Tibial artery (tissue), 4 donors: ENCODE measurements around the gene SLC7A14.
A peak's percentile ranks its signal among the peaks of the same experiment; 100 is the strongest.

Experiments
- DNase-seq, 2 donors: peaks; one replicate each; pipeline ENCODE4 v3.0.0-alpha.2; 2019
- H3K27ac ChIP-seq, 2 donors: fragments of 200-600 bp; sonication (generic) in 1 of 2; 1 replicate in 1 of 2; 2 replicates in 1 of 2; pipeline ENCODE4 v1.5.1; 2018 to 2019; ENCODE audit warnings: mild to moderate bottlenecking in 1 of 2
- H3K27me3 ChIP-seq, 2 donors: fragments of 200-600 bp; sonication (generic) in 1 of 2; one replicate each; pipeline versions ENCODE4 v1.5.1 to v1.6.0; 2016 to 2019
- H3K36me3 ChIP-seq, 3 donors: fragments of 200-600 bp; sonication (generic) in 2 of 3; one replicate each; pipeline ENCODE4 v1.5.1; 2016 to 2019; ENCODE audit warnings: mild to moderate bottlenecking in 2 of 3
- H3K4me1 ChIP-seq, 4 donors: fragments of 200-600 bp; sonication (generic) in 2 of 4; 1 replicate in 3 of 4; 2 replicates in 1 of 4; pipeline ENCODE4 v1.5.1; 2016 to 2019
- H3K4me3 ChIP-seq, 2 donors: fragments of 200-600 bp; sonication (generic) in 1 of 2; 1 replicate in 1 of 2; 2 replicates in 1 of 2; pipeline ENCODE4 v1.5.1; 2018 to 2019; ENCODE audit warnings: mild to moderate bottlenecking in 2 of 2
- H3K9me3 ChIP-seq, 3 donors: fragments of 200-600 bp; sonication (generic) in 1 of 3; one replicate each; pipeline ENCODE4 v1.5.1; 2016 to 2019
- CTCF ChIP-seq, 2 experiments: fragments of 200-600 bp in 1 of 2; fragments of 450-650 bp in 1 of 2; IDR thresholded peaks; one replicate each; pipeline ENCODE4 v1.5.1; 2017 to 2019; ENCODE audit warnings: antibody characterized with exemption in 2 of 2, mild to moderate bottlenecking in 1 of 2, moderate library complexity in 1 of 2
- intact Hi-C: fragments of 100-400 bp; cut with DNase I; formaldehyde crosslinking; loops from one replicate; pipeline ENCODE4 v1.15.0; 2023; ENCODE audit warnings: low total_unique reads

Gene SLC7A14

DNA sequence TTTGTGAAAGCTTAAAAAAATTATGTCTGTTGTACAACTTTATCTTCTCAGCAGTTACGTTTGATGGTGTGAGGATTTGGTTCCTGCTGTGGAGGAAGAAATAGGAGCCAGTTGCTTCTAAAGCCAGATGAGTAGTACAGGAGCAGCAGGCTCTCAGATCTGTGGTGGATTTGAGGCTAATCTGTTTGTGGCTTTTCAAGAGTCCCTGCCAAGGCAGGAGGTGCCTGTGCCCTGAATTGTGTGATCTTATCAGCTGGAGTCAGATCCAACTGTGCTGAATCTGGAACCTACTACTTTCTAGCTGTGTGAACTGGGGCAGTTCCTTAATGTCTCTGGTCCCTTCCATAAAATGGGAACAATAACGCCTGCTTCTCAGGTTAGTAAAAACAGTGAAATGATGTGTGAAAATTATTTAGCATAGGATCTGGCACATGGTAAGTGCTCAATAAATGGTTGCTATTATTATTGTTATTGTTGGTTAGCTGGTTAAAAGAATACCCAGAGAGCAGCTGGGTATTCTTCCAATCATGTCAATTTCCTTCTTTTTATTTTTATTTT, 159.6 kb downstream of the SLC7A14 start:
- H3K27me3 ChIP-seq = no peaks in the 10 kb centered on the region
- intact Hi-C loops = no loop called here
- H3K4me1 ChIP-seq = no peaks in the 10 kb centered on the region
- H3K36me3 ChIP-seq = peaks cover 0 to 4% (median 0%) of the 10 kb centered on the region in 3 donors
- no peak for TF ChIP-seq CTCF (IDR thresholded peaks at IDR 0.05)
- no peaks in the 10 kb centered on the region for H3K9me3 ChIP-seq
- H3K27ac ChIP-seq = no peak overlapping the region
- DNase-seq = no peak
- no peak overlapping the region for H3K4me3 ChIP-seq

DNA sequence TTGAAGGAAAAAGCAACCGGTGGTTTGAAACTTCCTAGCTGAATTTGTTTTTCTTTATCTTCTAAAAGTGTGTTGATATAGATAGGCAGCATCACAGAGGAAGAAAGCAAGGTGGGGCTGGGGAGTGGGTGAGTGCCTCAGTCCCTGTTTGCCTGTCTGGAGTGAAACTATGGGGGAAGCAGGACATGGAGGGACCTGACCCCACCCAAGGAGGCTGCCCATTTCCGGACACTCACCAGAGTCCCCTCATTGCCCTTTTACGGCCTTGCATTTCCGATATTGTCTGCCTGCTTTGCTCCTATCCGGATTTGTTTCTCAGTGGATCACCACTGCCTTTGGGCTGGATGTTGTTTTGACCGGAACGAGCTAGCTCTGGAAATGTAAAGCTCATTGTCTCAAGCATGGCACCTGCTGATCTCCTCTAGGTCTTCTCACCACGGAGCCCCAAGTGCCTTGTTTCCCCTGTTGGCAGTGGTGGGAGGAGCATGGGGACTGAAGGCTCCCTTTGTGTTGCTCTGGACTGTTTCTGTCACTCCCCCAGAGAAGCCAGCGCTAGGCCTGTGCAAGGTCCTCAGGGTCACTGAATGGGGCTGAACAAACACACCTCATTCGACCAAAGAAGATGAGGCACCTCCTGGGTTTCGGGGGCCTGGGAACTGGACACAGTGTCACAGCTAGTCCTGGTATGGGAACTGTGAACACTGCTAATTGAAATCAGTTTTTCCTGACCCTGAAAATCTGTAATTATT, 160.2 kb downstream of the SLC7A14 start:
- H3K9me3 ChIP-seq = no peaks in the 10 kb centered on the region
- H3K36me3 ChIP-seq = peaks cover 0 to 4% (median 0%) of the 10 kb centered on the region in 3 donors
- no peak overlapping the region for H3K27ac ChIP-seq
- no peak for DNase-seq
- no peak overlapping the region for H3K4me3 ChIP-seq
- no peaks in the 10 kb centered on the region for H3K4me1 ChIP-seq
- intact Hi-C loops = no loop called here
- H3K27me3 ChIP-seq = no peaks in the 10 kb centered on the region
- TF ChIP-seq CTCF (IDR thresholded peaks at IDR 0.05) = no peak

- intact Hi-C loops = no loop called here
- no peak for TF ChIP-seq CTCF (IDR thresholded peaks at IDR 0.05)
- DNase-seq = no peak
- H3K27me3 ChIP-seq = no peaks in the 10 kb centered on the region
- H3K4me3 ChIP-seq = no peak overlapping the region
- H3K27ac ChIP-seq = no peak overlapping the region
- no peaks in the 10 kb centered on the region for H3K9me3 ChIP-seq
- H3K4me1 ChIP-seq = peaks cover 0 to 2% (median under 1%) of the 10 kb centered on the region in 4 donors
- peaks cover 0 to 4% (median 0%) of the 10 kb centered on the region in 3 donors for H3K36me3 ChIP-seq
Observed at GRCh38 chr3:170424879-170425278, 161.0 kb downstream of the SLC7A14 start.

- no peak overlapping the region for H3K27ac ChIP-seq
Observed at GRCh38 chr3:170423001-170423615, 162.8 kb downstream of the SLC7A14 start.

DNA sequence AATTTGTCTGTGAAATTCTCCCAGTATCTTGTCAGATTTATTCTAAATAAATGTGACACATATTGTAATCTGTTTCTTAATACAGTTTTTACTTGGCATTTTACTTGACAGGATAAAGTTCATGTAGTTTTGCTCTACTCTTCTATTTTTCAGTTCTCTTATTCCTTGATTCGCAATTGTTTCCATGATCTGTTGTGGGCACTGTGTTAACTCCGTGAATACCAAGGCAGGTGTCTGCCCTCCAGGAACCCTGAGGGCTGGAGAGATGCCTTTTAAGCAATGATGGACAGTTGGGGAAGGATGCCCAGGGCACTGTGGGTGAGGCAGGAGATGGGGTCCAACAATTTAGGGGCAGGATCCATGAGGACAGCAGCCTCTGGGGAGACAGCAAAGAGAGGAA, 164.1 kb downstream of the SLC7A14 start:
- peaks cover 3 to 24% (median 15%) of the 10 kb centered on the region in 4 donors for H3K4me1 ChIP-seq
- no peak for DNase-seq
- no peak for TF ChIP-seq CTCF (IDR thresholded peaks at IDR 0.05)
- peak overlapping the region in 1 of 2 donors; percentile 0 for H3K27ac ChIP-seq
- peaks cover 0 to 4% (median 0%) of the 10 kb centered on the region in 3 donors for H3K36me3 ChIP-seq
- peaks cover 0 to 8% of the 10 kb centered on the region in 2 donors for H3K27me3 ChIP-seq
- no peaks in the 10 kb centered on the region for H3K9me3 ChIP-seq
- H3K4me3 ChIP-seq = no peak overlapping the region
- intact Hi-C loops = no loop called here

More at GRCh38 chr3:170423001-170423615, 162.8 kb downstream of the SLC7A14 start:
- H3K4me3 ChIP-seq = no peak overlapping the region
- intact Hi-C loops = no loop called here
- peaks cover 0 to 4% (median 0%) of the 10 kb centered on the region in 3 donors for H3K36me3 ChIP-seq
- H3K4me1 ChIP-seq = peaks cover 3 to 20% (median 14%) of the 10 kb centered on the region in 4 donors
- H3K9me3 ChIP-seq = no peaks in the 10 kb centered on the region
- no peak for TF ChIP-seq CTCF (IDR thresholded peaks at IDR 0.05)
- DNase-seq = no peak
- H3K27me3 ChIP-seq = peaks cover 0 to 8% of the 10 kb centered on the region in 2 donors
